A549 treated with Mapracorat at 1 μM for 4 hours (cell line): ENCODE data around the gene CNDP1. TPM values are rescaled to one million over a fixed set of nuclear protein-coding genes. Genes with fewer than 3 reads are reported as not detected.

Experiments
- total RNA-seq: library from RNA; stranded (reverse); fragments of 200-300 nt; extraction: Qiagen RNA extraction; gene quantifications from 5 replicates; pipeline ENCODE4 v1.2.3, GENCODE V29; 2022

CNDP1 gene
- not detected in 5 replicates for total RNA-seq

GRCh38 chr18:74534150-74534969 is at the start of gene CNDP1:
TSS of gene CNDP1 (plus strand) at chr18:74534500. CDS start at chr18:74534668, 168 bp downstream.

GRCh38 chr18:74495581-74496507 is 38.5 kb upstream of the CNDP1 start, which contains the start of gene CNDP2:
TSS of gene CNDP2 (plus strand) at chr18:74496363. CDS start at chr18:74499974, 3,611 bp downstream.

DNA sequence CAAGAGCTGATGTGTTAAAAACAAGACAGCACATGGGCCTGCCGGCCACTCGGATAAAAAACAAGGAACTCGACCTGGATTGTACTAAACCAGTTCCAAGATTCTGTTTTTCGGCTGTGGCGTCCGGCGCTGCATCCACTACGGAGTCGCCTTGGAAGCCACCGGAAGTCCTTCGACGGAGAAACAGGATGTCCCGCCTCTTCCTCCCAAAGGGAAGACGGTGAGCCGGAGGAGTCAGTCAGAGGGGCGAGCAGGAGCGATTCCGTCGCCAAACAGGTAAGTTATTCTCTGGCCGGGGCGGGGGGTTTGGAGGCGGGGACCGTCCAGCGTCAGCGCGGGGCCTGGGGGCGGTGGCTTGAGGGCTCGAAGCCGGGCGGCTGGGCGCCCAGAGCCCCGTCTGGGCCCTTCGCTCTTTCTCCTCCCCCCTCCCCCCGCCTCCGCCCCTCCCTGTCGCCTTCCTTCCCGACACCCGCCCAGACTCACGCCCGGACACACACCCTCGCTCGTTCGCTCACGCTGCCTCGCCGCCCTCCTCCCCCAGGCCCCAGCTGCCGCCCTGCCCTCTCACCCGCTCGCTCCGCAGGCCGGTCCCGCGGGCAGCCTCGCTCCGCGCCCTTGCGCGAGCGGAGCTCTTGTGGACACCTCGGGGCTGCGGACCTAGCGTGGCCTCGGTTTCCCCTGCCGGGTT is 63.5 kb downstream of the CNDP1 start, which contains the start of gene ZNF407:
TSS of gene ZNF407 (plus strand) at position 209 of the 688 bp plus-strand sequence. CDS start 33,150 bp downstream, outside the sequence.

Other genes starting within 250 kb of the CNDP1 start
- gene CYB5A, start 242.5 kb upstream of the CNDP1 start, total RNA-seq: 123 to 145 TPM (median 131 TPM) in 5 replicates
- gene C18orf63, start 218.7 kb upstream of the CNDP1 start, total RNA-seq: not detected in 5 replicates
- not detected in 5 replicates for gene DIPK1C, start 77.2 kb upstream of the CNDP1 start, total RNA-seq
- 80.1 to 90.8 TPM (median 82.6 TPM) in 5 replicates for gene CNDP2, start 38.1 kb upstream of the CNDP1 start, total RNA-seq
- gene ZNF407, start 63.4 kb downstream of the CNDP1 start, total RNA-seq: 2.1 to 2.7 TPM (median 2.5 TPM) in 5 replicates